ENCODE measurements around the gene SLX9.

- TF ChIP-seq CTCF (IDR thresholded peaks at IDR 0.05; ENCODE audit: insufficient read depth, low read depth, low read length) (no peak), EZH2 (IDR thresholded peaks at IDR 0.05; ENCODE audit: insufficient read depth, low read length) (no peak)
Measured at GRCh38 chr21:44944596-44944995, 4.8 kb downstream of the SLX9 start.

Data from astrocyte (in vitro differentiated cells and primary cell).